ENCODE data around the gene TRIM9. TPM values are rescaled to one million over a fixed set of nuclear protein-coding genes. Genes with fewer than 3 reads are reported as not detected.

The TRIM9 gene
- polyA plus RNA-seq, 1 experiment: 0.06 TPM

GRCh38 chr14:51107801-51108200 is 12.9 kb upstream of the TRIM9 start:
- H3K27ac ChIP-seq (ENCODE audit: low read depth, low read length): no peak overlapping the region
- DNase-seq (ENCODE audit: low read depth, low spot score): no peak
- ChIA-PET POLR2A (no interaction called here), CTCF (no interaction called here)
- H3K27me3 ChIP-seq (ENCODE audit: control insufficient read depth, insufficient read depth, low read length): peaks cover 7% of the 10 kb centered on the region
- H3K4me3 ChIP-seq (ENCODE audit: low read depth, low read length): no peak overlapping the region
- TF ChIP-seq, protein P1, sequence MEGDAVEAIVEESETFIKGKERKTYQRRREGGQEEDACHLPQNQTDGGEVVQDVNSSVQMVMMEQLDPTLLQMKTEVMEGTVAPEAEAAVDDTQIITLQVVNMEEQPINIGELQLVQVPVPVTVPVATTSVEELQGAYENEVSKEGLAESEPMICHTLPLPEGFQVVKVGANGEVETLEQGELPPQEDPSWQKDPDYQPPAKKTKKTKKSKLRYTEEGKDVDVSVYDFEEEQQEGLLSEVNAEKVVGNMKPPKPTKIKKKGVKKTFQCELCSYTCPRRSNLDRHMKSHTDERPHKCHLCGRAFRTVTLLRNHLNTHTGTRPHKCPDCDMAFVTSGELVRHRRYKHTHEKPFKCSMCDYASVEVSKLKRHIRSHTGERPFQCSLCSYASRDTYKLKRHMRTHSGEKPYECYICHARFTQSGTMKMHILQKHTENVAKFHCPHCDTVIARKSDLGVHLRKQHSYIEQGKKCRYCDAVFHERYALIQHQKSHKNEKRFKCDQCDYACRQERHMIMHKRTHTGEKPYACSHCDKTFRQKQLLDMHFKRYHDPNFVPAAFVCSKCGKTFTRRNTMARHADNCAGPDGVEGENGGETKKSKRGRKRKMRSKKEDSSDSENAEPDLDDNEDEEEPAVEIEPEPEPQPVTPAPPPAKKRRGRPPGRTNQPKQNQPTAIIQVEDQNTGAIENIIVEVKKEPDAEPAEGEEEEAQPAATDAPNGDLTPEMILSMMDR (IDR thresholded peaks at IDR 0.05; ENCODE audit: low read depth, low read length): no peak
- no peaks in the 10 kb centered on the region for H3K9me3 ChIP-seq (ENCODE audit: control insufficient read depth, insufficient read depth, low read length)

GRCh38 chr14:51104467-51104866 is 9.6 kb upstream of the TRIM9 start:
- ChIA-PET POLR2A (no interaction called here), CTCF (no interaction called here)
- Histone ChIP-seq H3K9me3 (ENCODE audit: control insufficient read depth, insufficient read depth, low read length) (no peaks in the 10 kb centered on the region), H3K27ac (ENCODE audit: low read depth, low read length) (no peak overlapping the region), H3K27me3 (ENCODE audit: control insufficient read depth, insufficient read depth, low read length) (peaks cover 11% of the 10 kb centered on the region), H3K4me3 (ENCODE audit: low read depth, low read length) (no peak overlapping the region)
- no peak for DNase-seq (ENCODE audit: low read depth, low spot score)
- TF ChIP-seq, protein P1 (IDR thresholded peaks at IDR 0.05; ENCODE audit: low read depth, low read length): no peak

- TF ChIP-seq, protein P1 (IDR thresholded peaks at IDR 0.05; ENCODE audit: low read depth, low read length): no peak
- CTCF ChIA-PET: no interaction called here
- H3K4me3 ChIP-seq (ENCODE audit: low read depth, low read length): no peak overlapping the region
- POLR2A ChIA-PET: no interaction called here
- H3K27ac ChIP-seq (ENCODE audit: low read depth, low read length): no peak overlapping the region
- H3K27me3 ChIP-seq (ENCODE audit: control insufficient read depth, insufficient read depth, low read length): peaks cover 33% of the 10 kb centered on the region
- H3K9me3 ChIP-seq (ENCODE audit: control insufficient read depth, insufficient read depth, low read length): peaks cover 7% of the 10 kb centered on the region; the same call in 1 of the 2 replicates
- DNase-seq (ENCODE audit: low read depth, low spot score): no peak
These were observed 2.4 kb upstream of the TRIM9 start for GRCh38 chr14:51097287-51097686.

DNA sequence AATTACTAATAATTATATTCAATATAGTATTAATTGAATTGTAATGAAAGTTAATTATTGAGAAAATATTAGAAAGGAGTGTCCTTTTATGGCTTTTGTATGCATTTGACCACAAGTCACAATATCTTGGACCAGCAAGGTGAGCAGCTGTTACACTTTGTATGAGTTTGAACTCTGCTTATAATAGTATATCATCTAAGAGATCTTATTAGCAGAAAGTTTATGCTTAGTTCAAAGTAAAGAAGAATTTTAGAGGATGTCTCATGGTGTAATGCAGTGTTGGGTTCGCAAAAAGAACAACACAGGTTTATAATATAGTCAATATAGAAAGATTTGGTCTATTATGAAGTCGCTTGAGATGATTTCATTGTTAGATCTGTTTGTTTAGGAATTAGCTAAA is 2.0 kb upstream of the TRIM9 start:
- POLR2A ChIA-PET: no interaction called here
- H3K9me3 ChIP-seq (ENCODE audit: control insufficient read depth, insufficient read depth, low read length): peaks cover 7% of the 10 kb centered on the region; the same call in 1 of the 2 replicates
- no peak overlapping the region for H3K4me3 ChIP-seq (ENCODE audit: low read depth, low read length)
- TF ChIP-seq, protein P1 (IDR thresholded peaks at IDR 0.05; ENCODE audit: low read depth, low read length): no peak
- CTCF ChIA-PET: no interaction called here
- no peak for DNase-seq (ENCODE audit: low read depth, low spot score)
- H3K27ac ChIP-seq (ENCODE audit: low read depth, low read length): no peak overlapping the region
- peaks cover 33% of the 10 kb centered on the region for H3K27me3 ChIP-seq (ENCODE audit: control insufficient read depth, insufficient read depth, low read length)

GRCh38 chr14:51095854-51096823 is 1.2 kb upstream of the TRIM9 start:
- H3K27me3 ChIP-seq (ENCODE audit: control insufficient read depth, insufficient read depth, low read length): peaks cover 31% of the 10 kb centered on the region
- CTCF ChIA-PET: no interaction called here
- no peak overlapping the region for H3K27ac ChIP-seq (ENCODE audit: low read depth, low read length)

More at GRCh38 chr14:51095854-51096823, 1.2 kb upstream of the TRIM9 start:
- TF ChIP-seq, protein P1 (IDR thresholded peaks at IDR 0.05; ENCODE audit: low read depth, low read length): no peak
- Histone ChIP-seq H3K9me3 (ENCODE audit: control insufficient read depth, insufficient read depth, low read length) (peaks cover 7% of the 10 kb centered on the region; the same call in 1 of the 2 replicates), H3K4me3 (ENCODE audit: low read depth, low read length) (peak overlapping the region; percentile 62)
- POLR2A ChIA-PET: no interaction called here
- DNase-seq (ENCODE audit: low read depth, low spot score): no peak

Measured in AG04450 (cell line).